HepG2 (cell line): Measurements from ENCODE around the gene B4GALT3. TPM values are rescaled to one million over a fixed set of nuclear protein-coding genes. Genes with fewer than 3 reads are reported as not detected.

ENCODE experiments used
- ARID3A ChIP-seq: IDR thresholded peaks from 2 replicates; pipeline ENCODE4 v1.6.1; 2012; ENCODE audit warnings: low read depth, low read length, improper control_type of control experiment
- BORCS8-MEF2B ChIP-seq: sonication (generic); formaldehyde crosslinking; IDR thresholded peaks from 2 replicates; pipeline ENCODE4 v1.8.0; 2022; ENCODE audit warnings: mild to moderate bottlenecking, missing genetic modification reagents
- FOXA1 ChIP-seq, 2 experiments: fragments of 450-650 bp in 1 of 2; sonication (generic) in 1 of 2; formaldehyde crosslinking in 1 of 2; IDR thresholded peaks; 2 replicates each; pipeline versions ENCODE4 v1.4.0 to v1.6.1; 2016 to 2020; ENCODE audit warnings: missing genetic modification reagents in 1 of 2
- KAT7 ChIP-seq: IDR thresholded peaks from 2 replicates; pipeline ENCODE4 v1.6.1; 2018; ENCODE audit warnings: borderline replicate concordance, missing compliant biosample characterization
- MED1 ChIP-seq: sonication (generic); formaldehyde crosslinking; IDR thresholded peaks from 2 replicates; pipeline ENCODE4 v1.4.0; 2020; ENCODE audit warnings: missing genetic modification reagents
- MTF2 ChIP-seq: sonication (generic); formaldehyde crosslinking; IDR thresholded peaks from 2 replicates; pipeline ENCODE4 v1.5.0; 2020; ENCODE audit warnings: missing genetic modification reagents, borderline replicate concordance
- NFIC ChIP-seq: IDR thresholded peaks from 2 replicates; pipeline ENCODE4 v1.6.1; 2012; ENCODE audit warnings: mild to moderate bottlenecking, low read length, inconsistent platforms
- ONECUT2 ChIP-seq: sonication (generic); formaldehyde crosslinking; IDR thresholded peaks from 2 replicates; pipeline ENCODE4 v1.4.0; 2020; ENCODE audit warnings: missing genetic modification reagents
- POLR2AphosphoS2 ChIP-seq: IDR thresholded peaks from 2 replicates; pipeline ENCODE4 v1.6.1; 2011; ENCODE audit warnings: low read depth, low read length, improper control_type of control experiment
- PRPF4 ChIP-seq: fragments of 200-400 bp; formaldehyde crosslinking; IDR thresholded peaks from 2 replicates; pipeline ENCODE4 v1.6.1; 2016; ENCODE audit warnings: low read length, low read depth; ENCODE audit not compliant: poor library complexity, severe bottlenecking
- SUZ12 ChIP-seq: fragments of 150-350 bp; IDR thresholded peaks from 2 replicates; pipeline ENCODE4 v1.6.1; 2014; ENCODE audit warnings: low read depth, low read length
- ZC3H4 ChIP-seq: sonication (generic); formaldehyde crosslinking; IDR thresholded peaks from 2 replicates; pipeline ENCODE4 v1.4.0; 2020; ENCODE audit warnings: missing genetic modification reagents, borderline replicate concordance
- ZNF232 ChIP-seq: sonication (generic); formaldehyde crosslinking; IDR thresholded peaks from 2 replicates; pipeline ENCODE4 v1.4.0; 2020; ENCODE audit warnings: missing genetic modification reagents, borderline replicate concordance
- ZNF713 ChIP-seq: sonication (generic); formaldehyde crosslinking; IDR thresholded peaks from 2 replicates; pipeline ENCODE4 v1.4.0; 2020; ENCODE audit warnings: mild to moderate bottlenecking, missing genetic modification reagents
- ZSCAN20 ChIP-seq: sonication (generic); formaldehyde crosslinking; IDR thresholded peaks from 2 replicates; pipeline ENCODE4 v1.4.0; 2020; ENCODE audit warnings: missing genetic modification reagents, mild to moderate bottlenecking, borderline replicate concordance
- polyA plus RNA-seq, 8 experiments: library from polyadenylated mRNA; depleted of rRNA in 3 of 8; stranded (reverse) in 7 of 8; unstranded in 1 of 8; fragments of >200 nt; fragmentation: Illumina TruSeq in 4 of 8; extraction: Trizol in 4 of 8; gene quantifications; 2 replicates each; pipeline versions ENCODE4 v1.2.1 to v1.2.3, GENCODE V29; 2011 to 2016; ENCODE audit warnings: low read depth in 4 of 8, missing spikeins in 1 of 8, mixed read lengths in 1 of 8; ENCODE audit not compliant: insufficient read depth in 1 of 8
- total RNA-seq, 5 experiments: library from RNA; depleted of rRNA; stranded (reverse); fragments of >200 nt; fragmentation: Illumina TruSeq; extraction: Trizol; gene quantifications; 2 replicates each; pipeline ENCODE4 v1.2.3, GENCODE V29; 2016; ENCODE audit warnings: low read depth in 1 of 5
- TF ChIP-seq, protein P1 (sequence below): sonication (generic); formaldehyde crosslinking; IDR thresholded peaks from 2 replicates; pipeline ENCODE4 v1.8.0; 2022; ENCODE audit warnings: mild to moderate bottlenecking, missing genetic modification reagents, borderline replicate concordance
- TF ChIP-seq, protein P2 (sequence below): sonication (generic); formaldehyde crosslinking; IDR thresholded peaks from 2 replicates; pipeline ENCODE4 v1.4.0; 2020; ENCODE audit warnings: missing genetic modification reagents
- TF ChIP-seq, protein P3 (sequence below): sonication (generic); IDR thresholded peaks from 2 replicates; pipeline ENCODE4 v1.6.1; 2016; ENCODE audit warnings: low read depth, borderline replicate concordance

Gene B4GALT3
- total and polyA plus RNA-seq, 2 of the 13 experiments (the other 11 are each of a cell fraction or from before 2014, with no cell fraction given), result 35.6 to 40.4 TPM

DNA sequence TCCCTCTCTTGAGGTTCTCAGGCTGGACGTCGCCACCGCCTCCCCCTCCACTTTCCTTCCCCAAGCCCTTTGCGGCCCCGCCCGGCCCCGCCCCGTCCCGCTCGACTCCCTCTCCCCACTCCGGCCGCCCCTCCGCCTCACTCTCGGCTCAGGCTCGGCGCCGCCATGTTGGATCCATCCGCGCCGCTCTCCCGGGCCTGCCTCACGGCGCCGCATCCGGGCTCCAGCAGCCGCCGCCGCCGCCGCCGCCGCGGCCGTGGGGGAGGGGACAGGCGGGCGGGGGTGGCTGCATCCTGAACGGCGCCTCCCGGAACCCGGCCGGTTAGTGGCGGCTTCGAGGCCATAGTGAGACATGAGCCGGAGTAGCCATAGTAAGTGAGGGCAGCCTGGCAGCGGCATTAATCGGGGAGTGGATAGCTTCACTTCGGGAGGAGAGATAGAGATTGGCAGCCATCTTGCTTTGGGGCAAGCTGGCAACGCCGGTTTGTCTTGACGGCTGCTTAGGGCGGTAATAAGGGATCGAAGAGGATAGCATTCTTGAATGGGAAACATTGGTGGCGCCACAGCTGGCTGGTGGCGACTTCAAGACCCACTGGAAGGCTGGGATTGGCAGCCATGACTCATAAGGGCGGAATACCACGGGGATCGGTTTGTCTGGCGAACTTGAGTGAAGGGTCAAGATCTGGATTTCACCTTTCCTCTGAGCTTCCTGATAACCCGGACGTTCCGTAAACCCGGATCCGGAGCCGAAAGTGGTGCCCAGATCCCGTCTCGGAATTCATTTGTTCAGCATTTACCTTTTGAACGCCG is 44.7 kb downstream of the B4GALT3 start, which contains the start of gene DEDD (continued):
- TF ChIP-seq, protein P1, sequence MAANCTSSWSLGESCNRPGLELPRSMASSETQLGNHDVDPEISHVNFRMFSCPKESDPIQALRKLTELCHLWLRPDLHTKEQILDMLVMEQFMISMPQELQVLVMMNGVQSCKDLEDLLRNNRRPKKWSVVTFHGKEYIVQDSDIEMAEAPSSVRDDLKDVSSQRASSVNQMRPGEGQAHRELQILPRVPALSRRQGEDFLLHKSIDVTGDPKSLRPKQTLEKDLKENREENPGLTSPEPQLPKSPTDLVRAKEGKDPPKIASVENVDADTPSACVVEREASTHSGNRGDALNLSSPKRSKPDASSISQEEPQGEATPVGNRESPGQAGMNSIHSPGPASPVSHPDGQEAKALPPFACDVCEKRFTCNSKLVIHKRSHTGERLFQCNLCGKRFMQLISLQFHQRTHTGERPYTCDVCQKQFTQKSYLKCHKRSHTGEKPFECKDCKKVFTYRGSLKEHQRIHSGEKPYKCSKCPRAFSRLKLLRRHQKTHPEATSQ (CRISPR knock-in tag), result no peak
- 0 out of 2 replicates have a peak, but pooled peaks have one; percentile 39 for TF ChIP-seq MTF2
- TF ChIP-seq ZSCAN20, result 0 out of 2 replicates have a peak, but pooled peaks have one; percentile 45
- TF ChIP-seq, protein P2, sequence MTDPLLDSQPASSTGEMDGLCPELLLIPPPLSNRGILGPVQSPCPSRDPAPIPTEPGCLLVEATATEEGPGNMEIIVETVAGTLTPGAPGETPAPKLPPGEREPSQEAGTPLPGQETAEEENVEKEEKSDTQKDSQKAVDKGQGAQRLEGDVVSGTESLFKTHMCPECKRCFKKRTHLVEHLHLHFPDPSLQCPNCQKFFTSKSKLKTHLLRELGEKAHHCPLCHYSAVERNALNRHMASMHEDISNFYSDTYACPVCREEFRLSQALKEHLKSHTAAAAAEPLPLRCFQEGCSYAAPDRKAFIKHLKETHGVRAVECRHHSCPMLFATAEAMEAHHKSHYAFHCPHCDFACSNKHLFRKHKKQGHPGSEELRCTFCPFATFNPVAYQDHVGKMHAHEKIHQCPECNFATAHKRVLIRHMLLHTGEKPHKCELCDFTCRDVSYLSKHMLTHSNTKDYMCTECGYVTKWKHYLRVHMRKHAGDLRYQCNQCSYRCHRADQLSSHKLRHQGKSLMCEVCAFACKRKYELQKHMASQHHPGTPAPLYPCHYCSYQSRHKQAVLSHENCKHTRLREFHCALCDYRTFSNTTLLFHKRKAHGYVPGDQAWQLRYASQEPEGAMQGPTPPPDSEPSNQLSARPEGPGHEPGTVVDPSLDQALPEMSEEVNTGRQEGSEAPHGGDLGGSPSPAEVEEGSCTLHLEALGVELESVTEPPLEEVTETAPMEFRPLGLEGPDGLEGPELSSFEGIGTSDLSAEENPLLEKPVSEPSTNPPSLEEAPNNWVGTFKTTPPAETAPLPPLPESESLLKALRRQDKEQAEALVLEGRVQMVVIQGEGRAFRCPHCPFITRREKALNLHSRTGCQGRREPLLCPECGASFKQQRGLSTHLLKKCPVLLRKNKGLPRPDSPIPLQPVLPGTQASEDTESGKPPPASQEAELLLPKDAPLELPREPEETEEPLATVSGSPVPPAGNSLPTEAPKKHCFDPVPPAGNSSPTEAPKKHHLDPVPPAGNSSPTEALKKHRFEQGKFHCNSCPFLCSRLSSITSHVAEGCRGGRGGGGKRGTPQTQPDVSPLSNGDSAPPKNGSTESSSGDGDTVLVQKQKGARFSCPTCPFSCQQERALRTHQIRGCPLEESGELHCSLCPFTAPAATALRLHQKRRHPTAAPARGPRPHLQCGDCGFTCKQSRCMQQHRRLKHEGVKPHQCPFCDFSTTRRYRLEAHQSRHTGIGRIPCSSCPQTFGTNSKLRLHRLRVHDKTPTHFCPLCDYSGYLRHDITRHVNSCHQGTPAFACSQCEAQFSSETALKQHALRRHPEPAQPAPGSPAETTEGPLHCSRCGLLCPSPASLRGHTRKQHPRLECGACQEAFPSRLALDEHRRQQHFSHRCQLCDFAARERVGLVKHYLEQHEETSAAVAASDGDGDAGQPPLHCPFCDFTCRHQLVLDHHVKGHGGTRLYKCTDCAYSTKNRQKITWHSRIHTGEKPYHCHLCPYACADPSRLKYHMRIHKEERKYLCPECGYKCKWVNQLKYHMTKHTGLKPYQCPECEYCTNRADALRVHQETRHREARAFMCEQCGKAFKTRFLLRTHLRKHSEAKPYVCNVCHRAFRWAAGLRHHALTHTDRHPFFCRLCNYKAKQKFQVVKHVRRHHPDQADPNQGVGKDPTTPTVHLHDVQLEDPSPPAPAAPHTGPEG (CRISPR knock-in tag), result peak; percentile 48; the same call in 1 of the 2 replicates
- no peak for TF ChIP-seq POLR2AphosphoS2
- TF ChIP-seq PRPF4, result peak; percentile 59
- peak; percentile 54; the same call in 1 of the 2 replicates for TF ChIP-seq BORCS8-MEF2B (CRISPR knock-in tag)
- no peak for TF ChIP-seq FOXA1 (IDR thresholded peaks at IDR 0.05)
- TF ChIP-seq FOXA1 (CRISPR knock-in tag; IDR thresholded peaks at IDR 0.05), result no peak
- TF ChIP-seq MED1 (CRISPR knock-in tag), result peak; percentile 22
- peak; percentile 48; the same call in 1 of the 2 replicates for TF ChIP-seq NFIC
- TF ChIP-seq, protein P3, sequence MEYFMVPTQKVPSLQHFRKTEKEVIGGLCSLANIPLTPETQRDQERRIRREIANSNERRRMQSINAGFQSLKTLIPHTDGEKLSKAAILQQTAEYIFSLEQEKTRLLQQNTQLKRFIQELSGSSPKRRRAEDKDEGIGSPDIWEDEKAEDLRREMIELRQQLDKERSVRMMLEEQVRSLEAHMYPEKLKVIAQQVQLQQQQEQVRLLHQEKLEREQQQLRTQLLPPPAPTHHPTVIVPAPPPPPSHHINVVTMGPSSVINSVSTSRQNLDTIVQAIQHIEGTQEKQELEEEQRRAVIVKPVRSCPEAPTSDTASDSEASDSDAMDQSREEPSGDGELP, result peak; percentile 69; the same call in 1 of the 2 replicates
- peak; percentile 39; the same call in 1 of the 2 replicates for TF ChIP-seq ARID3A
- no peak for TF ChIP-seq SUZ12
- 0 out of 2 replicates have a peak, but pooled peaks have one; percentile 13 for TF ChIP-seq ONECUT2
- TF ChIP-seq KAT7 (CRISPR knock-in tag), result 0 out of 2 replicates have a peak, but pooled peaks have one; percentile 24
- no peak for TF ChIP-seq ZNF232 (CRISPR knock-in tag)
- no peak for TF ChIP-seq ZC3H4 (CRISPR knock-in tag)
- 0 out of 2 replicates have a peak, but pooled peaks have one; percentile 39 for TF ChIP-seq ZNF713 (CRISPR knock-in tag)
